ENCODE results near the gene MNDA.
"Not testable (repeated sequence)": the region's sequence is repeated elsewhere in the genome, so short reads cannot be mapped to it uniquely, and the experiment has no call there.

MNDA gene

GRCh38 chr1:158838660-158839059 is 7.5 kb downstream of the MNDA start:
- DNase-seq (ENCODE audit: low spot score) = no peak

DNA sequence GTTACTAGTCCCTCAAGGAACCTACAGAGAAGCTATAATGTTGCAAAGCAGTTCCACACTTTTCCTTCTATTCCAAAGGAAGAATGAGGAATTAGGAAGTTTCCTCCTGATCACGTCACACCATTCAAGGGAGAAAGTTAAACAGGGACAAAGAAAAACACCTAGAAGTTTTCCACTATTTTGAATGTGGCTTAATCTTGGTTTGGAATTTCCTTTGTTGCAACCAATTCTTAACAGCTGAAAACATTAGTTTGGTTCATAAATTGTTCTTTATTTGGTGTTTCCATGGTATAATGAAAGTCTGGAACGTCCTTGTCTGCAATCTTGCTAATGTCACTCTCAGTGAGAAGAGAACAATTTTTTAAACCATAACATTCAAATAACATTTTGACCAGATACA is 8.4 kb downstream of the MNDA start:
- DNase-seq (ENCODE audit: low spot score) = no peak

DNA sequence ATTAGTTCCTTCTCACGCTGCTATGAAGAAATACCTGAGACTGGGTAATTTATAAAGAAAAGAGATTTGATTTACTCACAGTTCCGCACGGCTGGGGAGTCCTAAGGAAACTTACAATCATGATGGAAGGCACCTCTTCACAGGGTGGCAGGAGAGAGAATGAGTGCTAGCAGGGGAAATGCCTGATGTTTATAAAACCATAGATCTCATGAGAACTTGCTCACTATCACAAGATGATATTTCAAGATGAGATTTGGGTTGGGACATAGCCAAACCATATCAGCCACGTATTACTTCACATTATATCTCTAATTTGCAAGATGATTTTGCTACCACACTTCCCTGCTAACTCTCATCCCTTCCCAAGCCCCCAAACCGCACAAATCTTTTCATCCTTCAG is 9.1 kb downstream of the MNDA start:
- DNase-seq (ENCODE audit: low spot score) = no peak

DNA sequence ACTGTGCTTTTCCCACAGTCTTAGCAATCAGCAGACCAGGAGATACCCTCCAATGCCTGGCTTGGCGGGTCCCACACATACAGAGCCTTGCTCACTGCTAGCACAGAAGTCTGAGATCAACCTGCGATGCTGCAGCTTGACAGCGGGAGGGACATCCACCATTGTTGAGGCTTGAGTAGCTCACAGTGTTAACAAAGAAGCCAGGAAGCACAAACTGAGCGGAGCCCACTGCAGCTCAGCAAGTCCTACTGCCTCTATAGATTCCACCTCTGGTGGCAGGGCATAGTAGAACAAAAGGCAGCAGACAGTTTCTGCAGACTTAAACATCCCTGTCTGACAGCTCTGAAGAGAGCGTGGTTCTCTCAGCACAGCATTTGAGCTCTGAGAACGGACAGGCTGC is 33.4 kb downstream of the MNDA start:
- DNase-seq (ENCODE audit: low spot score) = no peak

DNA sequence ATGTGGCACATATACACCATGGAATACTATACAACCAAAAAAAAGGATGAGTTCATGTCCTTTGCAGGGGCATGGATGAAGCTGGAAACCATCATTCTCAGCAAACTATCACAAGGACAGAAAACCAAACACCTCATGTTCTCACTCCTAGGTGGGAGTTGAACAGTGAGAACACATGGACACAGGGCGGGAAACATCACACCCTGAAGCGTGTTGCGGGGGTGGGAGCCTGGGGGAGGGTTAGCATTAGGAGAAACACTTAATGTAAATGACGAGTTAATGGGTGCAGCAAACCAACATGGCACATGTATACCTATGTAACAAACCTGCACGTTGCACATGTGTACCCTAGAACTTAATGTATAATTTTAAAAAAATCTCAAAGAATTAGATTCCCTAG is 39.3 kb downstream of the MNDA start:
- not testable (repeated sequence) for DNase-seq (ENCODE audit: low spot score)

DNA sequence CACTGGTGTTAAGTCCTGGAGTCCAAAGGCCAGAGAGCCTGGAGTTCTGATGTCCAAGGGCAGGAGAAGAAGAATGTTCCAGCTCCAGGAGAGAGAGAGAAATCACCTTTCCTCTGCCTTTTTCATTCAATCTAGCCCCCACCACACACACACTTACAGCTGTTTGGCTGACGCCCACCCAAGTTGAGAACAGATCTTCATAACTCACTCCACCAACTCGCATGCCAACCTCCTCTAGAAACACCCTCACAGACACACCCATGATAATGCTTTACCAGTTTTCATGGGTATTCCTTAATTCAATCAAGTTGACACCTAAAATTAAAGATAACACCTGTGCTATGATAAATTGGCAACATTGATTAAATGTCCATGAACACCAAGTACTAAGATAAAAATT is 42.0 kb downstream of the MNDA start:
- no peak for DNase-seq (ENCODE audit: low spot score)

DNA sequence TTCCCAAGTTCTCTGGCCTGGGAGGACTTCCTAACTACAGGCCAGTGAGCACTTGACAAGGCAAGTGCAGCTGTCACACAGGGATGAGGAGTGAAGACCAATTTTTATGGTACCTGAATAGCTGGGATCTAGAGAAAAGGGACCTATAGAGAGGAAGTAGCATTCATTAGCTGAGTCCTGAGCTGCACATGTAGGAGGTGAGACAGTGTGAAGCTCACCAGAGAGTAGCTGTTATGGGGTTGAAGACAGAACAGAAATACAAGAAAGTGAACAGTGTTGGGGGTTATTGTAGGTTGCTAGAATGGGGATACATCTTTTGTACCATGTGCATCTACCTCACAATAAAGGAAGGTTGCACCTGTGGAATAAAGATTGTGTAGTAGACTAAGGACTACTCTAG is 62.5 kb downstream of the MNDA start:
- DNase-seq (ENCODE audit: low spot score) = no peak

GRCh38 chr1:158898722-158899121 is 67.6 kb downstream of the MNDA start:
- DNase-seq (ENCODE audit: low spot score) = no peak
